Activated T-cell treated with anti-CD3 and anti-CD28 coated beads, Interleukin-2, amount 50 U/mL, for 1 hour (primary cell): ENCODE measurements around the gene ALG8.

Experiments used
- DNase-seq: peaks from one replicate; pipeline ENCODE4 v3.0.0-alpha.2; 2020

The ALG8 gene

DNA sequence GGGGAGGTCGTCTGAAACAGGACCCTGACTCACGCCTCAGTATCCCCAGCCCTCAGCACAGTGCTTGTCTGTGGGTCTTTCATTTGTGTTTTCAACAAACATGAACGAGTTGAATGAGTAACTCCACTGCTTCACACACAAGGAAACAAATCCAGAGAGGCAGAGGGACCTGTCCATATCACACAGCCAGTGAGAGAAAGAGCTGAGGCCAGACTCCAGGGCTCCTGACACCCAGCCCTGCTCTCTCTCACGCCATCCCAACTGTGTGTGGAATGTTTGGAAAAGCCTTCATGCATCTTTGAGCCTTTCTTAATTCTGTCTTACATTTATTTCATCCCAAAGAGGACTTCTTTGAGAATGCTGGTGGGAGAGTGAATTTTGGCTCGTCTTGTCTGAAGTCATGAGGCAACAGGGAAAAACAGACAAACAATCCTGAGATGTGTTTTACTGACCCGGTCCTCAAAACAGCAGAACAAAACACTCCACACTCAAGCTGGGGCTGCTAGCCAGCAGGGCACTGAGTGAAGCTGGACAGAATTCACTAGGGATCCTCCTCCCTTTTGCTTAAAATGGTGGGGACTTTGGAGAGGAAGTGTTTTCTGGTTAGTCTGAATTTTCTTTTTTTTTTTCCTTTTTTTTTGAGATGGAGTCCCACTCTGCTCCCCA lies 19.7 kb upstream of the ALG8 start:
- no peak for DNase-seq

DNA sequence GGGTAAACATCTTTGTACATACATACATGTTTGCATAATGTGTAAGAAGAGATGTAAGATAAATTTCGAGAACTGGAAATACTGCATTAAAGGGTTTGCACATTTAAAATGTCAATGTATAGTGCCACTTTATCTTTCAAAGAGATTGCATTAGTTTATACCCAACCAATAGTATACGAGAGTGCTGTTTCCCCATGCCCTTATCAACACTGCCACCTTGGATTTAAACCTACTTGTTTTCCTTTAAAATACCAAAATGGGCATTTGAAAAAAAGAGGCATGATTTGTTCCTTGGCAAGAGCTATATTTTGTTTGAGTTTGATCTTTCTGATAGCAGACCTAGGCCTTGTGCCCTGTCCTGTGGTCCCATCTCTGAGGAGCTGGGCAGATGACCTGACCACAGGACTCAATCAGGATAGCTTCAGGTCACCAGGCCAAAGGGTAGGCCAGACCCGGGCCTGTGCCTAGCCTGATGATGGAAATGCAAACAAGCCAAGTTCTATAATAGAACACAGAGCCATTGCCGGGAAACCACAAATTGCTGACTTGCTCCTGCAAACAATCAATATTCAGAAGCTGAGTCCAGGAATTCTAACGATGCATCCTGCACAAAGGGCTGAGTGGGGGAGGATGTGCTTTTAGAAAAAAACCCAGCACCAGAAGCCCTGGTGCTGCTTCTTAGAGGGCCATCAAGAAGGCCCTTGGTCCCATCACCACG lies 16.9 kb upstream of the ALG8 start:
- no peak for DNase-seq

- no peak for DNase-seq
Measured at GRCh38 chr11:78151804-78152203, 12.4 kb upstream of the ALG8 start.

- DNase-seq, result no peak
Measured at GRCh38 chr11:78150754-78151153, 11.3 kb upstream of the ALG8 start.

- DNase-seq, result no peak
Measured at GRCh38 chr11:78150346-78150745, 10.9 kb upstream of the ALG8 start.

DNA sequence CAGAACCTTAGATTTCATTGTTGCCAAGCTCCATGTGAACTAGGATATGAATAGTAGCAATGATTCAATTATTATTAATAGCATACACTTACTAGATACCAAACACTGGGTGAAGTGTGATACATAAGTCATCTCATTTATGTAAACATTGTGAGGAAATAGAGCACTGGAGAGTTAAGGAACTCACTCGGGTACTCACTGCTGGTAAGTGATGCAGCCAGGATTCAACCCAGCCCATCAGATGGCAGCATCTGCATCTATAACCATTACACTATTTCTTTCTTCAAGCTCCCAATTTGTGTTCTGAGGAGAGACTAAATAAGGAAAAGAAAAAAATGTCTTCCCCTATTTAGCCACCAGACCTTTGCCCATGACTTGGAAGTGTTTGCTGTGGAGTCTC lies 10.2 kb upstream of the ALG8 start:
- no peak for DNase-seq

GRCh38 chr11:78147807-78148206 lies 8.4 kb upstream of the ALG8 start:
- DNase-seq, result no peak

- no peak for DNase-seq
Measured at GRCh38 chr11:78145511-78146025, 6.1 kb upstream of the ALG8 start.

GRCh38 chr11:78140392-78141077 lies 1.1 kb upstream of the ALG8 start:
- no peak for DNase-seq

GRCh38 chr11:78138694-78139421 lies 568 bp downstream of the ALG8 start:
- DNase-seq, result no peak

DNA sequence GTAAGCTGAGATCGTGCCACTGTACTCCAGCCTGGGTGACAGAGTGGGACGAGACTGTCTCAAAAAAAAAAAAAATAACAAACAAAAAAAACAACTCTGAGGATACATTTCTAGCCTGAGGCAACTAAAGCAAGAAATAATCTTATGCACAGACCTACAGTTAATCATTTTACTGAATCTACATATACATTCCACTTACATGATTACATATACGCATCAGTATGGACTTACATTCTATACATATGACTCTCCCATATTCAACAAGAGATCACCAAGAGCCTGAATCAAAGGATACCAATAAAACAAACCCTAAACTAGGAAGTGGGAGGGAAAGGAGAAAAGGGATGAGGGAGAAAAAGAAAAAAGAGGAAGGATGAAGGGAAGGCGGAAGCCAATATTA lies 1.1 kb downstream of the ALG8 start:
- DNase-seq, result no peak

- no peak for DNase-seq
Measured at GRCh38 chr11:78132475-78132874, 7.0 kb downstream of the ALG8 start.

DNA sequence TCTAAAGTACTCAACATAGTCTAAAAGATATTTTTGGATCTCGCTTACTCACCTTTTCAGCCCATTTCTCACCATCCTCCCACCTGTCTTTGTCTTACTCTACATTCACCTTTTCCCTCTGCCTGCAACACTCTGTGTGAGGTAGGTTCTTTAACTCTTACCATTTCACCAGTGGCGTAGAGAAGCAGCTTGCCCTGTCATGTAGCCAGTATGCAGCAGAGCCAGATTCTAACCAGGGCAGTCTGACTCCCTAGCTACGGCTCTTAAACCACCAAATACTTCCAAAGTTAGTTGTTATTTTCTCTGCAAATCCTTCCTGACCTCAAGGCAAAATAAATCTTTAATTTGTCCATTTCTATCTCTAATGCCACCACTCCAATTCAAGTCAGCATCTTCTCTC lies 7.5 kb downstream of the ALG8 start:
- DNase-seq, result no peak

GRCh38 chr11:78127403-78127802 lies 12.0 kb downstream of the ALG8 start:
- no peak for DNase-seq

DNA sequence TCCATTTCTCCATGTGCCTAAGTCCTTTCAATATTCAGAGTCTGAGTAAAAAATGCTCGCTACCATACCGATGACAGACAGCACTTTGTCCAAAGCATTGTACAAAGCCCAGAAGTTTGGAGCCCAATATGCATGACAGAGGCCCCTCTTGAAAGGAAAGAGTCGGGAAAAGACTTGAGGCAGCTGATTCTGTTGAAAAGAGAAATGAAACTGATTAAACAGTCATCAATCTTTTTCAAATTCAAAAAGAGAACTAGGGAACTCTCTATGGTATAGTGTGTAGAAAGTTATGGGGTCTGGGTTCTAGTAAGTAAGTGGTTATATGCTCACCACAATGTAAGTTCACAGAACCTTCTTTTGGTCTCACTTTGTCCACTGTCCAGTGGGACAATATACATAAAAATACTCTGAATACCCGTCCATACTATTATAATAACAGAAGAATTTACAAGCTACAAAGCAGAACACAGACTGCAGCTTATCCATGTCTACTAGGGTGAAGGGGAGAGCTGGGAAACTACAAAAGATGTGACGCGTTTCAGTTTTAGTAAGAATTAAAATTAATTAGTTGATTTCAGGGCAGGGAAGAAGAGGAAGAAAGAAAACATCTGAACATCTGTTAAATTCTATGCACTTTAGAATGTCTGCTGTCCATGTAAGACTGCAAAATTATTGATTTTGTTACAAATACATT lies 26.7 kb downstream of the ALG8 start:
- no peak for DNase-seq

- DNase-seq, result no peak
Measured at GRCh38 chr11:78111298-78111697, 28.1 kb downstream of the ALG8 start.

DNA sequence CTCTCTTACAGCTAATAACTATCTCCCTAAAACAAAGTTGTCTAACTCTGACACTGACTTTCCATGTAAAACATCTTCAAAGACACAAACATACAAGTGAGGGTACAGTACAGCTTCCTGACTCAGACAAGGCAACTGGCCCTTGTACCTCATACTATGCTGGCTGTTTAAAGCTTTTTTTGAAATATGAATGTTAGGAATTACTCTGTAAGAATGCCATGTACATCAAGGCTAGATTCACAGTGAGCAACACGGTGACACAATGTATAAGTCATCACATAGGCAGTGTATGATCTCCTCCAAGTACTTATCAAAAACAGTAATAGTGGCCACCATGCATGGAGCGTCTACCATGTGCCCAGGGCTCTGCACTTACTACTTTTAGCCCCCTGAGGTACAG lies 28.6 kb downstream of the ALG8 start:
- no peak for DNase-seq

DNA sequence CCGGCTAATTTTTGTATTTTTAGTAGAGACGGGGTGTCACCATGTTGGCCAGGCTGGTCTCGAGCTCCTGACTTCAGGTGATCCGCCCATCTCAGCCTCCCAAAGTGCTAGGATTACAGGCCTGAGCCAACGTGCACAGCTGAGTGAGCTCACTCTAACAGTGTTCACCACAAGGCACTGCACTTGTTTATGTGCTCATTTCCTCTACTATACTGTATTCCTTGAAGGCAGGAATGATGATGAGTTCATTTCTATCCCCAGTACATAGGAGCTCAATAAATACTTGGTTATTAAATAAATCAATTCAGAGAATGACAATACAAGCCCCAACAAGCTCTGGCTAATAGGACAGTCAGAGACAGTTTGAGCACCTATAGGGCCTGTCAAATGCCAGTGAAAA lies 29.1 kb downstream of the ALG8 start:
- no peak for DNase-seq

DNA sequence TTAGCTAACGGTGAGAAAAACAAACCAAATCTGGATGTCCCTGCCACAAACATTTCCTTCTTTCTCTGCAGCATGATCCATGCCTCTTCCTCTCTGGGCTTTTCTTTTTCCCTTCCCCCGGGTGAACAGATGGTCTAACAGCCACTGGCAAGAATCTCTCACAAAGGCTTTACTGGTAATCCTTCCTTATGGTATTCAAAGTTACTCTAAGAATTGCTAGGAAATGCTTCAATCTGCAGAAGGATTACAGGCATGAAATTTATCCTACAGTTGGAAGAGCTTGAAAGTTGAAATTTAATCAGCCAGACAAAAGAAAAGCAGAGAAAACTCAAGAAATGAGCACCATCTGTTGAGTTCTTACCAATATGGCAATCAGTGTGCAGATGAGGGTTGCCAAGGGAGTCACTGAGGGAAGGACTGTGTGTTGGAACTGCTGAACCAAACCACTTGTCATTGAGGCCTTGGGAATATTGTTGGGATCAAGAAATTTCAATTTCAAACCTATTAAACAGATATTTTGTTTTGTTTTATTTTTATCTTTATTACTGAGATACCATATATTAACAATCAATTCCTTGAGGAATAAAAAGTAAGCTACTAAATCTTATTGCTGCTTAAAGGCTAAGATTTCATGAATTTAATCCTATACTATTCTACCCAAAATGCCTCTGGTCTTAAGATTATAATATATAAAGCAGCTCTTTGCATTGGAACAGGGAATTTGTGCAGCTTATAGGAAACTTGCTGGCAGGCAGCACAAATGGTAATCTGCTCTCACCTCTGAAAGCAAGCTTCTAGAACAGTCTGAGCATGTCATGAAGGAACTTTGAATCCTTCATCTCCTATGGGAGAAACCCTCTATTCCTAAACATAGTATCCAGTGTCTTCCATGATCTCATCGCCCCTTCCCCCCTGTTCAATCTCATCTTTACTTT lies 30.1 kb downstream of the ALG8 start:
- DNase-seq, result no peak

DNA sequence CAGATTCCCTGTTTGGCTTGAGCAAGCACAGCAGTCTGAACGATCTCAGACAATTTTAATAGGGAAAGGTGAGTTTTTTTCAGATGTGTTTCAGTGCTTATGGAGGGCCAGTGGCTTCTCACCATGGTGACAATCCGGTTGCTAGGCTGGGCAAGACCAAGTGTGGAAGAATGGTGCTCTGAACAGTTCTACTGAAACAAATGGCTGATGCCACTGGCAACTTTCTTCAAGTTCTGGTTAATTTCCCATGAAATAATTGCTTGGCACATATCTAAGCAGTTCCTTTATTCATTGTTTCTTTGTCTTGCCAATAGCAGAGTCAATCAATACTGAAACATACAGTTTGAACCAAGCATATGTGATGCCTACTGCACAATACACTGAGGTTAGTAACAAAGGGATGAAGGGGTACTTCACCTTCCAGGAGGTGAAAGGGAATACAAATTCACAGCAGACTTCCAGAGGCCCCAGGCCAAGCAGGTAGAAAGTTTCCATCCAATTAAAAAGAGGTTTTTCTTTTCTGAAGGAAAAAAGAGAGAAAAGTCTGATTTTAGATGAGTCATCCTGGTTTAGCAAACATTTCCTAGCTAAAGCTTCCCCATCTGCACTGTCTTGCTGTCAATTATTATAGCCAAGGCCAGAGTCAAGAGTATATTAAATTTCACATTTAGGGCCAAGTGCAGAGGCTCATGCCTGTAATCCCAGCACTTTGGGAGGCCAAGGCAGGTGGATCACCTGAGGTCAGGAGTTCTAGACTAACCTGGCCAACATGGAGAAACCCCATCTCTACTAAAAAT lies 38.6 kb downstream of the ALG8 start:
- DNase-seq, result no peak

- DNase-seq, result no peak
Measured at GRCh38 chr11:78100261-78100660, 39.2 kb downstream of the ALG8 start.
